GM20000 (cell line): ENCODE measurements around the gene BSN.

Experiments used
- DNase-seq: peaks from one replicate; pipeline ENCODE4 v3.0.0; 2012; ENCODE audit warnings: low spot score
- CTCF ChIP-seq: IDR thresholded peaks from 2 replicates; pipeline ENCODE4 v1.5.1; 2012; ENCODE audit warnings: mild to moderate bottlenecking, control low read depth; ENCODE audit errors: extremely low read depth, missing control alignments

Gene BSN

GRCh38 chr3:49536875-49537533 lies 17.3 kb upstream of the BSN start:
- DNase-seq, result no peak
- TF ChIP-seq CTCF, result no peak

- DNase-seq, result peak; percentile 96
- TF ChIP-seq CTCF, result peak; percentile 91
These were observed 14.4 kb upstream of the BSN start for GRCh38 chr3:49539659-49540560.

GRCh38 chr3:49552087-49552486 lies 2.2 kb upstream of the BSN start:
- DNase-seq, result no peak
- no peak for TF ChIP-seq CTCF

- DNase-seq, result no peak
- no peak for TF ChIP-seq CTCF
These were observed 969 bp upstream of the BSN start for GRCh38 chr3:49553324-49553691.

- no peak for TF ChIP-seq CTCF
- no peak for DNase-seq
These were observed 472 bp downstream of the BSN start for GRCh38 chr3:49554633-49555265.

GRCh38 chr3:49556500-49557275 lies 2.4 kb downstream of the BSN start:
- DNase-seq, result no peak
- TF ChIP-seq CTCF, result no peak
